Lung (tissue), 12 donors: ENCODE results near the gene NFIA. TPM values are rescaled to one million over a fixed set of nuclear protein-coding genes. Genes with fewer than 3 reads are reported as not detected.

ENCODE experiments used
- ATAC-seq: fragments of 200-7000 bp; cut with Tn5 transposase; one replicate; pipeline ENCODE4 v1.9.1; 2020; ENCODE audit warnings: moderate number of reproducible peaks; ENCODE audit not compliant: insufficient read depth, low FRiP score
- DNase-seq, 3 donors: peaks; one replicate each; pipeline ENCODE4 v3.0.0-alpha.2; 2013 to 2017
- H3K27ac ChIP-seq, 2 donors: one replicate each; pipeline ENCODE4 v1.5.1; 2013; ENCODE audit warnings: mild to moderate bottlenecking in 2 of 2, moderate library complexity in 2 of 2, control low read depth in 1 of 2, inconsistent platforms in 1 of 2, low read depth in 1 of 2, low read length in 1 of 2
- H3K27me3 ChIP-seq, 3 donors: one replicate each; pipeline ENCODE4 v1.5.1; 2013; ENCODE audit warnings: low read length in 2 of 3; ENCODE audit not compliant: control insufficient read depth in 3 of 3, insufficient read depth in 3 of 3
- H3K36me3 ChIP-seq, 4 donors: one replicate each; pipeline ENCODE4 v1.5.1; 2013; ENCODE audit warnings: low read length in 4 of 4, mild to moderate bottlenecking in 1 of 4, moderate library complexity in 1 of 4; ENCODE audit not compliant: control insufficient read depth in 4 of 4, insufficient read depth in 4 of 4
- H3K4me1 ChIP-seq, 5 donors: one replicate each; pipeline ENCODE4 v1.5.1; 2013; ENCODE audit warnings: low read length in 5 of 5, mild to moderate bottlenecking in 2 of 5, moderate library complexity in 1 of 5; ENCODE audit not compliant: control insufficient read depth in 5 of 5, insufficient read depth in 5 of 5
- H3K4me3 ChIP-seq: one replicate; pipeline ENCODE4 v1.5.1; 2013; ENCODE audit warnings: mild to moderate bottlenecking, control low read depth, moderate library complexity
- H3K9ac ChIP-seq, 2 donors: one replicate each; pipeline ENCODE4 v1.5.1; 2013; ENCODE audit warnings: low read length in 2 of 2, control low read depth in 1 of 2; ENCODE audit not compliant: insufficient read depth in 1 of 2
- H3K9me3 ChIP-seq, 4 donors: one replicate each; pipeline ENCODE4 v1.5.1; 2013; ENCODE audit warnings: low read length in 3 of 4, mild to moderate bottlenecking in 1 of 4, moderate library complexity in 1 of 4; ENCODE audit not compliant: control insufficient read depth in 4 of 4, insufficient read depth in 3 of 4
- CTCF ChIP-seq: IDR thresholded peaks from 2 replicates; pipeline ENCODE4 v1.5.1; 2012; ENCODE audit warnings: mild to moderate bottlenecking; ENCODE audit errors: control extremely low read depth, extremely low read depth
- WGBS, 2 donors: extraction: QIAGEN DNeasy Blood & Tissue Kit; methylation state at CpG; one replicate each; pipeline ENCODE4 v1.1.7; 2013; 5-methylcytosine and 5-hydroxymethylcytosine counted together
- polyA plus RNA-seq, 2 donors: library from polyadenylated mRNA; stranded (reverse); fragments of 200-250 nt; gene quantifications; one replicate each; pipeline ENCODE4 v1.2.1, GENCODE V29; 2013
- total RNA-seq, 2 donors: library from RNA; depleted of rRNA in 1 of 2; stranded (reverse); fragments of >200 nt in 1 of 2; gene quantifications; one replicate each; pipeline ENCODE4 v1.2.1, GENCODE V29; 2014 to 2021
- donor health status: control.
- donor health status: control.
- donor health status: Bipolar disorder and iron deficiency.
- donor health status: healthy.
- donor health status: DM: yes; HTN: yes; CAD: no.

NFIA gene
- total and polyA plus RNA-seq, 4 donors, result 3.0 to 63.4 (median 34.2) TPM

GRCh38 chr1:61175976-61176375 is 93.6 kb downstream of the NFIA start:
- Histone ChIP-seq H3K27me3 (no peaks in the 10 kb centered on the region), H3K27ac (peak overlapping the region in 1 of 2 donors; percentile 36), H3K9ac (no peak overlapping the region), H3K36me3 (peaks cover 0 to 7% (median 0%) of the 10 kb centered on the region in 4 donors), H3K4me3 (no peak overlapping the region), H3K4me1 (peaks cover 0 to 41% (median 17%) of the 10 kb centered on the region in 5 donors), H3K9me3 (no peaks in the 10 kb centered on the region)
- no peak for TF ChIP-seq CTCF
- DNase-seq (no peak), ATAC-seq (no peak)
- 89 to 94% methylated on average over 6 of the region's 6 CpGs for WGBS, 2 donors

GRCh38 chr1:61181067-61182038 is 99.0 kb downstream of the NFIA start:
- Histone ChIP-seq H3K36me3 (no peaks in the 10 kb centered on the region), H3K4me1 (peaks cover 2 to 46% (median 25%) of the 10 kb centered on the region in 5 donors), H3K9me3 (no peaks in the 10 kb centered on the region), H3K27ac (no peak overlapping the region), H3K4me3 (no peak overlapping the region), H3K9ac (no peak overlapping the region), H3K27me3 (no peaks in the 10 kb centered on the region)
- TF ChIP-seq CTCF, result no peak
- ATAC-seq, result no peak
- WGBS, 2 donors, result 94 to 99% methylated on average over 1 of the region's 1 CpG
- DNase-seq, result no peak

GRCh38 chr1:61182049-61182448 is 99.7 kb downstream of the NFIA start:
- TF ChIP-seq CTCF, result no peak
- no peaks in the 10 kb centered on the region for H3K27me3 ChIP-seq
- H3K9ac ChIP-seq, result no peak overlapping the region
- no peak for DNase-seq
- peak overlapping the region in 1 of 2 donors; percentile 71 for H3K27ac ChIP-seq
- H3K4me1 ChIP-seq, result peaks cover 2 to 46% (median 25%) of the 10 kb centered on the region in 5 donors
- H3K9me3 ChIP-seq, result no peaks in the 10 kb centered on the region
- 59 to 81% methylated on average over 2 of the region's 2 CpGs for WGBS, 2 donors
- H3K36me3 ChIP-seq, result no peaks in the 10 kb centered on the region
- ATAC-seq, result no peak
- no peak overlapping the region for H3K4me3 ChIP-seq
